B cell (primary cell): ENCODE measurements around the gene ITPKC. TPM values are rescaled to one million over a fixed set of nuclear protein-coding genes. Genes with fewer than 3 reads are reported as not detected.

Experiments
- ATAC-seq: fragments of 200-7000 bp; cut with Tn5 transposase; one replicate; pipeline ENCODE4 v1.10.0; 2021; ENCODE audit warnings: low read depth, mild to moderate bottlenecking, moderate number of reproducible peaks, moderate library complexity
- CTCF ChIA-PET: fragments of 350-600 bp; sonication (Branson Sonifier 250); formaldehyde crosslinking; loops from one replicate; lab custom pipeline; 2021; ENCODE audit warnings: antibody characterized with exemption, inconsistent platforms; lab: Charles Lee
- POLR2A ChIA-PET: fragments of 350-600 bp; sonication (Branson Sonifier 250); formaldehyde crosslinking; loops from one replicate; lab custom pipeline; 2021; ENCODE audit warnings: antibody characterized with exemption; lab: Charles Lee
- DNase-seq: peaks from one replicate; pipeline ENCODE4 v3.0.0; 2013
- H2AFZ ChIP-seq: 2 replicates; pipeline ENCODE4 v1.6.1; 2012; ENCODE audit warnings: mild to moderate bottlenecking, low read depth, low read length; ENCODE audit not compliant: insufficient read depth, poor library complexity, severe bottlenecking
- H3K27ac ChIP-seq, 2 donors: 1 replicate in 1 of 2; 2 replicates in 1 of 2; pipeline ENCODE4 v1.5.1; 2012 to 2013; ENCODE audit warnings: low read length in 2 of 2, mild to moderate bottlenecking in 2 of 2, moderate library complexity in 1 of 2
- H3K27me3 ChIP-seq, 4 experiments: fragments of 200-600 bp in 1 of 4; sonication (generic) in 1 of 4; replicated peaks in 1 of 4; 1 replicate in 2 of 4; 2 replicates in 2 of 4; pipeline versions ENCODE4 v1.6.1 to v1.7.0; 2013 to 2016; ENCODE audit warnings: low read length in 3 of 4, mild to moderate bottlenecking in 2 of 4, mixed read lengths in 1 of 4, moderate library complexity in 1 of 4; ENCODE audit not compliant: insufficient read depth in 4 of 4, control insufficient read depth in 3 of 4; ENCODE audit errors: control extremely low read depth in 1 of 4
- H3K36me3 ChIP-seq, 2 experiments: replicated peaks in 1 of 2; 1 replicate in 1 of 2; 2 replicates in 1 of 2; pipeline versions ENCODE4 v1.6.1 to v1.7.1; 2013; ENCODE audit warnings: low read length in 1 of 2; ENCODE audit not compliant: insufficient read depth in 2 of 2, control insufficient read depth in 1 of 2; ENCODE audit errors: control extremely low read depth in 1 of 2, extremely low read depth in 1 of 2
- H3K4me1 ChIP-seq, 2 donors: fragments of 200-600 bp in 1 of 2; sonication (generic) in 1 of 2; 1 replicate in 1 of 2; 2 replicates in 1 of 2; pipeline versions ENCODE4 v1.5.1 to v1.6.1; 2013 to 2017; ENCODE audit warnings: low read length in 2 of 2; ENCODE audit not compliant: control insufficient read depth in 2 of 2, insufficient read depth in 2 of 2
- H3K4me2 ChIP-seq: replicated peaks from 2 replicates; pipeline ENCODE3; 2012; ENCODE audit warnings: mild to moderate bottlenecking, low read depth, low read length; ENCODE audit not compliant: poor library complexity, severe bottlenecking
- H3K4me3 ChIP-seq, 5 experiments: fragments of 200-600 bp in 1 of 5; sonication (generic) in 1 of 5; 1 replicate in 3 of 5; 2 replicates in 2 of 5; pipeline versions ENCODE4 v1.5.1 to v1.7.0; 2011 to 2016; ENCODE audit warnings: low read length in 4 of 5, mild to moderate bottlenecking in 4 of 5, low read depth in 2 of 5, control low read depth in 1 of 5, moderate library complexity in 1 of 5; ENCODE audit not compliant: insufficient read depth in 1 of 5; ENCODE audit errors: control extremely low read depth in 1 of 5, extremely low read depth in 1 of 5
- H3K79me2 ChIP-seq: fragments of 200-600 bp; sonication (generic); one replicate; pipeline ENCODE4 v1.6.0; 2016; ENCODE audit warnings: low read length; ENCODE audit not compliant: control insufficient read depth, insufficient read depth
- H3K9ac ChIP-seq: fragments of 200-600 bp; sonication (generic); 2 replicates; pipeline ENCODE4 v1.6.1; 2017; ENCODE audit warnings: mild to moderate bottlenecking, low read length, moderate library complexity
- H3K9me3 ChIP-seq, 3 donors: one replicate each; pipeline versions ENCODE4 v1.6.1 to v1.7.1; 2013; ENCODE audit warnings: low read length in 2 of 3; ENCODE audit not compliant: control insufficient read depth in 2 of 3, insufficient read depth in 1 of 3; ENCODE audit errors: control extremely low read depth in 1 of 3
- H4K20me1 ChIP-seq: 2 replicates; pipeline ENCODE4 v1.6.0; 2012; ENCODE audit warnings: mild to moderate bottlenecking, low read length; ENCODE audit not compliant: insufficient read depth, control insufficient read depth, poor library complexity, severe bottlenecking
- H3K27ac Mint-ChIP-seq: one replicate; pipeline ENCODE4 v1.8.0; 2021; ENCODE audit warnings: mixed read lengths
- H3K27me3 Mint-ChIP-seq: one replicate; pipeline ENCODE4 v1.8.0; 2021; ENCODE audit warnings: mixed read lengths
- H3K4me1 Mint-ChIP-seq: one replicate; pipeline ENCODE4 v1.8.0; 2021; ENCODE audit warnings: mixed read lengths
- H3K4me3 Mint-ChIP-seq: one replicate; pipeline ENCODE4 v1.8.0; 2021; ENCODE audit warnings: mixed read lengths
- H3K9me3 Mint-ChIP-seq: one replicate; pipeline ENCODE4 v1.8.0; 2022; ENCODE audit warnings: mixed read lengths; ENCODE audit not compliant: insufficient read depth
- CTCF ChIP-seq: fragments of 200-600 bp; IDR thresholded peaks from one replicate; pipeline ENCODE4 v1.8.0; 2022; ENCODE audit warnings: antibody characterized with exemption, mild to moderate bottlenecking
- EZH2 ChIP-seq: IDR thresholded peaks from 2 replicates; pipeline ENCODE4 v1.6.1; 2012; ENCODE audit warnings: borderline replicate concordance, low read depth, mild to moderate bottlenecking, moderate library complexity, low read length; ENCODE audit not compliant: insufficient read depth, poor library complexity, severe bottlenecking
- WGBS: methylation state at CpG from one replicate; pipeline ENCODE4 v1.1.5; 2013; ENCODE audit warnings: missing lambda C conversion rate; ENCODE audit not compliant: insufficient coverage; 5-methylcytosine and 5-hydroxymethylcytosine counted together
- intact Hi-C: fragments of 100-400 bp; cut with micrococcal nuclease; formaldehyde crosslinking; loops from one replicate; pipeline ENCODE4 v1.10.0; 2022
- polyA plus RNA-seq: library from polyadenylated mRNA; depleted of rRNA; stranded (reverse); fragments of >200 nt; gene quantifications from 2 replicates; pipeline ENCODE4 v1.2.3, GENCODE V29; 2012
- total RNA-seq, 2 donors: library from RNA; stranded (reverse); fragments of 120-200 nt in 1 of 2; gene quantifications; 1 replicate in 1 of 2; 2 replicates in 1 of 2; pipeline versions ENCODE4 v1.2.3 to v1.2.4, GENCODE V29; 2013 to 2022

ITPKC gene
- total and polyA plus RNA-seq, 2 donors (not counting 1 experiment from before 2014, with no cell fraction given): 8.7 to 16.0 TPM

GRCh38 chr19:40688309-40688708, 28.6 kb upstream of the ITPKC start:
- Histone ChIP-seq H3K27ac (peak overlapping the region; percentile 69 to 71), H3K27me3 (no peaks in the 10 kb centered on the region), H3K9ac (no peak overlapping the region), H3K4me2 (no peak overlapping the region), H3K36me3 (peaks cover 0 to 15% of the 10 kb centered on the region in 2 experiments), H3K79me2 (peaks cover 3% of the 10 kb centered on the region), H2AFZ (no peak overlapping the region), H3K4me3 (no peak overlapping the region), H3K9me3 (no peaks in the 10 kb centered on the region), H4K20me1 (no peaks in the 10 kb centered on the region), H3K4me1 (peaks cover 44 to 51% of the 10 kb centered on the region in 2 donors)
- DNase-seq (no peak), ATAC-seq (no peak)
- Mint-ChIP-seq H3K4me3 (no peak overlapping the region), H3K27me3 (no peaks in the 10 kb centered on the region), H3K4me1 (peaks cover 15% of the 10 kb centered on the region), H3K9me3 (no peaks in the 10 kb centered on the region), H3K27ac (no peak overlapping the region)
- CTCF ChIA-PET: interaction anchor here (1.4 to 1.7 kb wide), 3 partner anchors 25 to 131 kb away, joined by 3 to 7 read pairs (median 6); no protein-coding TSS in a partner anchor
- 100% methylated on average over 1 of the region's 1 CpG for WGBS
- intact Hi-C loops: no loop called here
- POLR2A ChIA-PET: interaction anchor here (1.3 kb wide), 1 partner anchor 89 kb away, joined by 3 read pairs; the partner anchor contains the start of gene RAB4B
- TF ChIP-seq CTCF (no peak), EZH2 (no peak)

DNA sequence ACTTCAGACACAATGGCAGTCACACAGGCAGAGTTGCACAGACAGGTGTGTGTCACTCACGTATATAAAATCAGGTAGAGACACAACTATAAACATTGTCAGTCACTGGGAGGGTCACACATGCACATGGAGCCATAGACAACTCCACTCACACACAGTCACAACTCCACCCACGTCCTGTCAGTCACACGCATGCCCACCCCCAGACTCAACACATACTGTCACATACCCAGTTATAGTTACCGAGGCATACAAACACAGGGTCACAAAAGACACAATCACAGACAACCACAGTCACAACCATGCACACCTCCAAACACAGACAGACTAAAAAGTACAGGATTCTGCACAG, 27.9 kb upstream of the ITPKC start:
- ChIA-PET POLR2A (interaction anchor here (0.9 to 1.3 kb wide), 2 partner anchors 89 to 90 kb away, joined by 3 read pairs; partner anchors contain the start of gene RAB4B), CTCF (interaction anchor here (1.4 kb wide), 1 partner anchor 54 kb away, joined by 3 read pairs; no protein-coding TSS in a partner anchor)
- Mint-ChIP-seq H3K27me3 (no peaks in the 10 kb centered on the region), H3K4me1 (peaks cover 15% of the 10 kb centered on the region), H3K27ac (no peak overlapping the region), H3K9me3 (no peaks in the 10 kb centered on the region), H3K4me3 (no peak overlapping the region)
- no peaks in the 10 kb centered on the region for H4K20me1 ChIP-seq
- no peak overlapping the region for H3K27ac ChIP-seq
- peaks cover 44 to 51% of the 10 kb centered on the region in 2 donors for H3K4me1 ChIP-seq
- no peak overlapping the region for H3K4me3 ChIP-seq
- intact Hi-C loops: no loop called here
- H3K9ac ChIP-seq: no peak overlapping the region
- peak overlapping the region; percentile 100 for H3K4me2 ChIP-seq
- H3K27me3 ChIP-seq: no peaks in the 10 kb centered on the region
- ATAC-seq: no peak
- no peak for DNase-seq
- H3K79me2 ChIP-seq: peaks cover 3% of the 10 kb centered on the region
- TF ChIP-seq CTCF (no peak), EZH2 (no peak)
- WGBS: 91% methylated on average over 4 of the region's 4 CpGs
- H3K36me3 ChIP-seq: peaks cover 0 to 15% of the 10 kb centered on the region in 2 experiments
- no peak overlapping the region for H2AFZ ChIP-seq
- H3K9me3 ChIP-seq: no peaks in the 10 kb centered on the region
